Esophagus squamous epithelium (tissue), 5 donors: Measurements from ENCODE around the gene ZNF709. TPM values are rescaled to one million over a fixed set of nuclear protein-coding genes. Genes with fewer than 3 reads are reported as not detected.
"Not testable (repeated sequence)": the region's sequence is repeated elsewhere in the genome, so short reads cannot be mapped to it uniquely, and the experiment has no call there.

Experiments used
- DNase-seq: peaks from one replicate; lab custom pipeline; 2025; lab: John Stamatoyannopoulos, UW
- H3K27ac ChIP-seq, 4 donors: fragments of 200-600 bp; sonication (generic); one replicate each; pipeline ENCODE4 v1.5.1; 2016 to 2019; ENCODE audit warnings: mild to moderate bottlenecking in 1 of 4
- H3K27me3 ChIP-seq, 4 donors: fragments of 200-600 bp; sonication (generic); 1 replicate in 3 of 4; 2 replicates in 1 of 4; pipeline versions ENCODE4 v1.5.1 to v1.6.0; 2017 to 2021; ENCODE audit warnings: antibody characterized with exemption in 1 of 4
- H3K36me3 ChIP-seq, 3 donors: fragments of 200-600 bp; sonication (generic); one replicate each; pipeline ENCODE4 v1.5.1; 2016 to 2019
- H3K4me1 ChIP-seq, 3 donors: fragments of 200-600 bp; sonication (generic); one replicate each; pipeline ENCODE4 v1.5.1; 2017 to 2019
- H3K4me3 ChIP-seq, 4 donors: fragments of 200-600 bp; sonication (generic); 1 replicate in 3 of 4; 2 replicates in 1 of 4; pipeline ENCODE4 v1.5.1; 2016 to 2019; ENCODE audit warnings: mild to moderate bottlenecking in 2 of 4, moderate library complexity in 1 of 4
- H3K9me3 ChIP-seq, 3 donors: fragments of 200-600 bp; sonication (generic); one replicate each; pipeline ENCODE4 v1.5.1; 2016 to 2019
- POLR2A ChIP-seq, 4 donors: fragments of 450-650 bp; IDR thresholded peaks; one replicate each; pipeline ENCODE4 v1.6.1; 2017; ENCODE audit warnings: antibody characterized with exemption in 4 of 4, mild to moderate bottlenecking in 4 of 4, moderate library complexity in 3 of 4
- WGBS, 2 donors: methylation state at CpG; one replicate each; pipeline ENCODE4 v1.1.5; 2018; 5-methylcytosine and 5-hydroxymethylcytosine counted together
- intact Hi-C: fragments of 100-400 bp; cut with DNase I; formaldehyde crosslinking; loops from one replicate; pipeline ENCODE4 v1.15.0; 2022
- total RNA-seq, 4 donors: library from RNA; depleted of rRNA; stranded (reverse); fragments of >200 nt; gene quantifications; one replicate each; pipeline ENCODE4 v1.1.0, GENCODE V29; 2016
- TF ChIP-seq, protein P1 (sequence below), 6 experiments: fragments of 450-650 bp in 4 of 6; fragments of 200-600 bp in 2 of 6; sonication (generic) in 2 of 6; IDR thresholded peaks; one replicate each; pipeline ENCODE4 v1.5.1; 2016 to 2019; ENCODE audit warnings: antibody characterized with exemption in 6 of 6, mild to moderate bottlenecking in 4 of 6, moderate library complexity in 4 of 6
- donor health status: DM: yes; HTN: yes; CAD: no.

Gene ZNF709
- total RNA-seq, 4 donors from 2014 or later, result 0.15 to 2.5 (median 1.6) TPM

DNA sequence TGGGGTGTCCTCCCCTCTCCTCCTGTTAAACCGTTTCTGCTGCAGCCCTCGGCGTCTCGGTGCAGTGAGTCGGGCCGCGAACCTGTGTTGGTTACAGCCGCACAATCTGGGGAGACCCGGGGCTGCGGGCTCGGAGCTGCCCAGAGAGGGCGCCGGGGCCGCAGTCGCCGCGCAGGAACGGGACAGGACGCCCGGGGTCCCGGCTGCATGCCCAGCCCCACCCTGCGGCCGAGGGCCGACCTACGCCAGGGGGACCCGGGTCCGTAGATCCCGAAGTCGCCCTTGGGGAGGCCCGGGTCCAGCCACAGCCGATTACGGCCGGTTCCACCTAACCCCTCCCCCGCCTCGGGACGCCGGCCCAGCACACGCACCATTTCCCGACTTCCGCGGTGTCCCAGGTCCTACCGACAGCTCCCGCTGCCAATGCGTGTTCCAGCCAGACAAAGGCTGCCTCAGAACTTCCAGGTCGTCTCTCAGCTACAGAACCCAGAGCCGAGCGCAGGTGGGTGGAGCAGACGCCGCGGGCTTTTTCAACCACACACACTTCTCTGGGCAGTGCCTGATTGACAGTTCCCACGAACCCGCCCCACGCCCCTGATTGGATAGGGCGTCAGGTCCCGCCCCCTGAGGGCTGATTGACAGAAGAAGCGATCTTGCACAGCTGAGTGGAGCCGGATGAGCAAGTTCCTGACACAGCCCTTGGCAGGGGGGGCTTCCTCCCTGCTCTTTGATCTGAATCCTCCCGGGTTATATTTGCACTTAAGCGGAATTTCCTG lies 43.9 kb downstream of the ZNF709 start, which contains the start of gene ZNF443:
TSS of gene ZNF443 (minus strand) at position 481 of the 776 bp plus-strand sequence. CDS start at position 374, 107 bp downstream.
- H3K4me3 ChIP-seq, result peak within 1 kb of the TSS; percentile 75 to 81 (median 78)
- intact Hi-C loops, result no loop called here
- peaks cover 0 to 13% (median 4%) of the 10 kb centered on the region in 3 donors for H3K4me1 ChIP-seq
- no peaks in the 10 kb centered on the region for H3K27me3 ChIP-seq
- H3K9me3 ChIP-seq, result peaks cover 0 to 8% (median 0%) of the 10 kb centered on the region in 3 donors
- no peaks in the 10 kb centered on the region for H3K36me3 ChIP-seq
- H3K27ac ChIP-seq, result peak within 1 kb of the TSS; percentile 83 to 87 (median 86)
- TF ChIP-seq POLR2A (IDR thresholded peaks at IDR 0.05), result peak in 2 of 4 donors; percentile 32 to 70
- TF ChIP-seq, protein P1, sequence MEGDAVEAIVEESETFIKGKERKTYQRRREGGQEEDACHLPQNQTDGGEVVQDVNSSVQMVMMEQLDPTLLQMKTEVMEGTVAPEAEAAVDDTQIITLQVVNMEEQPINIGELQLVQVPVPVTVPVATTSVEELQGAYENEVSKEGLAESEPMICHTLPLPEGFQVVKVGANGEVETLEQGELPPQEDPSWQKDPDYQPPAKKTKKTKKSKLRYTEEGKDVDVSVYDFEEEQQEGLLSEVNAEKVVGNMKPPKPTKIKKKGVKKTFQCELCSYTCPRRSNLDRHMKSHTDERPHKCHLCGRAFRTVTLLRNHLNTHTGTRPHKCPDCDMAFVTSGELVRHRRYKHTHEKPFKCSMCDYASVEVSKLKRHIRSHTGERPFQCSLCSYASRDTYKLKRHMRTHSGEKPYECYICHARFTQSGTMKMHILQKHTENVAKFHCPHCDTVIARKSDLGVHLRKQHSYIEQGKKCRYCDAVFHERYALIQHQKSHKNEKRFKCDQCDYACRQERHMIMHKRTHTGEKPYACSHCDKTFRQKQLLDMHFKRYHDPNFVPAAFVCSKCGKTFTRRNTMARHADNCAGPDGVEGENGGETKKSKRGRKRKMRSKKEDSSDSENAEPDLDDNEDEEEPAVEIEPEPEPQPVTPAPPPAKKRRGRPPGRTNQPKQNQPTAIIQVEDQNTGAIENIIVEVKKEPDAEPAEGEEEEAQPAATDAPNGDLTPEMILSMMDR (IDR thresholded peaks at IDR 0.05), result no peak
- DNase-seq, result peak; percentile 90
- 0% methylated on average over 5 to 27 of the region's 59 CpGs for WGBS, 2 donors

DNA sequence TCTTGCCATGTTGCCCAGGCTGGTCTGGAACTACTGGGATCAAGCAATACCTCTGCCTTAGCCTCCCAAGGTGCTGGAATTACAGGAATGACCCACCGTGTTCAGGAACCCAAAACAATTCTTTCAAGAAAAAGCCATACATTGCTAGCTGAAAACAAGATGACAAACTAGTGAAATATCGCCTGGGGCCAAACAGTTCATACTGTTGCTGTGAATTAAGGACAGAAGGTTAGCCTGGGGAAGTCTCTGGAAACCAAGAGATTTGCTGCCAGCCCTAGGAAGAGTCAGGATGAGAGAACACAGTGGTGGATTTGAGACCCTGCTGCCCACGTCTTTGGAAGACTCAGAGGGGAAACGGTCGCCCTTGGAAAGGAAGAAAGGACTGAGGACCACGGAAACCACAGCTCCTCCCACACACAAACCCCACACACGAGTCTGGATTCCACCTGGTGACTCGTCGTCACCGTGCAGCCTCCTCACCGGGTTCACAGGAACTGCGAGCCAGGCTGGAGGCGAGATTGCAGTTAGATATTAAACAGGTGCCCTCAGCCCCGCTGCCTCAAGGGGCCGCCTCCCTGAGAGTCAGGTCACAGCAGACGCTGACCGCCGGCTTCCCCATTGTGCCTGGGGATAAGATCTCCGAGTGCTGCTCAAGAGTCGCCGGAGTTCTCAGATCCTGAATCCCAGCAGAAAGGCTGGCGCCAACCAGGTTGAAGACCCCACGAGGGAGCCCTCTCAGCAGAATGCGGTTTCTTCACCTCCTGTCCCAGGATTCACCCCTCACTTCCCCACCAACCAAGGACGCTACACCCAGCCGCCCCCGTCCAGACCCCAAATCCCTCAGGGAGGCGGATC lies 44.7 kb downstream of the ZNF709 start:
- H3K36me3 ChIP-seq, H3K9me3 ChIP-seq, H3K27me3 ChIP-seq, intact Hi-C loops, DNase-seq: not testable (repeated sequence)
- Histone ChIP-seq H3K4me1 (peaks cover 0 to 13% (median 4%) of the 10 kb centered on the region in 3 donors), H3K4me3 (peak overlapping the region; percentile 75 to 81 (median 78)), H3K27ac (peak overlapping the region; percentile 83 to 87 (median 86))
- WGBS, 2 donors, result 0 to 2% methylated on average over 7 of the region's 28 CpGs

DNA sequence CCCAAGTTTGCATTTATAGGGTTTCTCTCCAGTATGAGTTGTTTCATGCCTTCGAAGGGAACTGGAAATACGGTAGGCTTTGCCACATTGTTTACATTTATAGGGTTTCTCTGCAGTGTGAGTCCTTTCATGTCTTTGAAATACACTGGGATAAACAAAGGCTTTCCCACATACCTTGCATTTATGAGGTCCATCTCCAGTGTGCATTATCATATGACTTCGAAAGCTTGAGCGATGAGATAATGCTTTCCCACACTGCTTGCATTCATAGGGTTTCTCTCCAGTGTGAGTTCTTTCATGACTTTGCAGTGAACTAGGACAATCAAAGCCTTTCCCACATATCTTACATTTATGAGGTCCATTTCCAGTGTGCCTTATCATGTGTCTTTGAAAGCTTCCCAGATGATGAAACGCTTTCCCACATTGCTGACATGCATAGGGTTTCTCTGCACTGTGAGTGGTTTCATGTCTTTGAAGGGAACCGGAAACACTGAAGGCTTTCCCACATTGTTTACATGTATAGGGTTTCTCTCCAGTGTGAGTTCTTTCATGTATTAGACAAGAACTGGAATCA lies 53.8 kb downstream of the ZNF709 start:
- H3K27ac ChIP-seq, intact Hi-C loops, DNase-seq, H3K27me3 ChIP-seq, H3K4me1 ChIP-seq, H3K4me3 ChIP-seq: not testable (repeated sequence)
- Histone ChIP-seq H3K9me3 (peaks cover 0 to 50% (median 9%) of the 10 kb centered on the region in 3 donors), H3K36me3 (peaks cover 0 to 46% (median 8%) of the 10 kb centered on the region in 3 donors)
- 92 to 93% methylated on average over 6 of the region's 6 CpGs for WGBS, 2 donors

DNA sequence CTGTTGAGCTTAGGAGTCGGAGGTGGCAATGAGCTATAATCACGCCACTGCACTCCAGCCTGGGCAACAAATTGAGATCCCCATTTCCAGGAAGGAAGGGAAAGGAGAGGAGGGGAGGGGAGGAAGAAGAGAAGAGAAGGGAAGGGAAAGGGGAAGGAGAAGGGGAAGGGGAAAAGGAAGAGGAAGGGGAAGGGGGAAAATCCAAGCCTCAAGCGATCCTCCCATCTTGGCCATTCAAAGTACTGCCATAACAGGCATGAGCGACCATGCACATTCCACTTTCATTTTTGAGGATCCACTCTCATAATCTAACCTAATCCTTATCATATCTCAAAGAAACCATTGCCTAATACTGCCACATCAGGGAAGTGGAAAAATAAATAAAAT lies 58.7 kb downstream of the ZNF709 start:
- TF ChIP-seq POLR2A (IDR thresholded peaks at IDR 0.05), result no peak
- TF ChIP-seq, protein P1 (IDR thresholded peaks at IDR 0.05), result no peak
- DNase-seq, result no peak
- Histone ChIP-seq H3K27ac (no peak overlapping the region), H3K27me3 (no peaks in the 10 kb centered on the region), H3K4me3 (no peak overlapping the region), H3K9me3 (peaks cover 0 to 63% (median 31%) of the 10 kb centered on the region in 3 donors), H3K4me1 (no peaks in the 10 kb centered on the region), H3K36me3 (peaks cover 0 to 45% (median 1%) of the 10 kb centered on the region in 3 donors)
- 90 to 100% methylated on average over 3 to 4 of the region's 4 CpGs for WGBS, 2 donors
- intact Hi-C loops, result no loop called here

DNA sequence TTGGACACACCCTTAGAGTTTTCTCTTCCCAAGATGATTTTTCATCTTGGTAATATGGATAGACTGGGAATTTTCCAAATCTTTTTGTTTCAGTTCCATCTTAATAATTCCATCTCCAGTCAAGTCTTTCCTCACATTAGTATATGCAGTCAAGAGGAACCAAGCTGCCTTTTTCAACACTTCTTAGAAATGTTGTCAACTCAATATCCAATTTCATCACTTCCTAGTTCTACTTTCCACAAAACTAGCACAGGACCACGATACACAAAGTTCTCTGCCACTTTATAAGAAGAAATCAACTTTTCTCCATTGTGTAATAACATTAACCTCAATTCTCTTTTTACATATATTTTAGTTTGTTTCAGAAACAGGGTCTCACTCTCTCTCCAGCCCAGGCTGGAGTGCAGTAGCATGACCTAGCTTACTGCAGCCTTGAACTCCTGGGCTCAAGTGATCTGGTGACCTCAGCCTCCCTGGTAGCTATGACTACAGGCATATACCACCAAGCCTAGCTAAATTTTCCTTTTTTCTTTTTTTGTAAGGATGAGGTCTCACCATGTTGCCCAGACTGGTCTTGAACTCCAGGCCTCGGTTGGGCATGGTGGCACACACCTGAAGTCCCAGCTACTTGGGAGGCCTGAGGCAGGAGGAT lies 59.3 kb downstream of the ZNF709 start:
- Histone ChIP-seq H3K27me3 (no peaks in the 10 kb centered on the region), H3K36me3 (peaks cover 0 to 39% (median 0%) of the 10 kb centered on the region in 3 donors), H3K4me1 (no peaks in the 10 kb centered on the region), H3K4me3 (no peak overlapping the region), H3K27ac (no peak overlapping the region), H3K9me3 (peaks cover 0 to 58% (median 26%) of the 10 kb centered on the region in 3 donors)
- no peak for DNase-seq
- intact Hi-C loops, result no loop called here
- TF ChIP-seq, protein P1 (IDR thresholded peaks at IDR 0.05), result no peak
- TF ChIP-seq POLR2A (IDR thresholded peaks at IDR 0.05), result no peak
- 86 to 89% methylated on average over 1 of the region's 2 CpGs for WGBS, 2 donors

DNA sequence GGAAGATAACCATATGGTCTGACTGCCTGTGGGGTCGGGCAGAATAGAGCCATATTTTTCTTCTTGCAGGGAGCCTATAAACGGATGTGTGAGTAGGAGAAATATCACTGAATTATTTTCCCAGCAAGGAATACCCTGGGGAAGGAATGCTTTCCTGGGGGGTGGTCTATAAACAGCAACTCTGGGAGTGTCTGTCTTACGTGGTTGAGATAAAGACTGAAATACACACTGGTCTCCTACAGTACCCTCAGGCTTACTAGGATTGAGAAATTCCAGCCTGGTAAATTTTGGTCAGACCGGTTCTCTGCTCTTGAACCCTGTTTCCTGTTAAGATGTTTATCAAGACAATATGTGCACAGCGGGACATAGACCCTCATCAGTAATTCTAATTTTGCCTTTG lies 67.3 kb downstream of the ZNF709 start:
- 87 to 89% methylated on average over 5 of the region's 5 CpGs for WGBS, 2 donors

More for the DNA sequence above, 67.3 kb downstream of the ZNF709 start:
- H3K27me3 ChIP-seq, H3K27ac ChIP-seq, intact Hi-C loops, H3K4me3 ChIP-seq, H3K4me1 ChIP-seq, DNase-seq, H3K36me3 ChIP-seq: not testable (repeated sequence)
- H3K9me3 ChIP-seq, result peaks cover 0 to 33% (median 3%) of the 10 kb centered on the region in 3 donors
